Neuronal stem cell (in vitro differentiated cells): ENCODE measurements around the gene STPG1.

Source experiments
- DNase-seq: peaks from one replicate; pipeline ENCODE4 v3.0.0-alpha.2; 2013; ENCODE audit warnings: low spot score
- H2AFZ ChIP-seq: one replicate; pipeline ENCODE4 v1.6.1; 2013; ENCODE audit warnings: mild to moderate bottlenecking, low read length, inconsistent platforms
- H2AK5ac ChIP-seq: 2 replicates; pipeline ENCODE4 v1.6.1; 2013; ENCODE audit warnings: low read depth, mild to moderate bottlenecking, inconsistent platforms, low read length, moderate library complexity, mixed read lengths
- H2BK120ac ChIP-seq: 2 replicates; pipeline ENCODE4 v1.6.1; 2013; ENCODE audit warnings: low read depth, mild to moderate bottlenecking, inconsistent platforms, low read length, moderate library complexity, mixed read lengths
- H2BK12ac ChIP-seq: one replicate; pipeline ENCODE4 v1.6.1; 2013; ENCODE audit warnings: low read length, inconsistent platforms
- H2BK15ac ChIP-seq: 2 replicates; pipeline ENCODE4 v1.6.1; 2013; ENCODE audit warnings: mild to moderate bottlenecking, low read length, inconsistent platforms, mixed read lengths
- H2BK5ac ChIP-seq: one replicate; pipeline ENCODE4 v1.6.1; 2013; ENCODE audit warnings: inconsistent platforms, mild to moderate bottlenecking, low read length, moderate library complexity
- H3K14ac ChIP-seq: one replicate; pipeline ENCODE4 v1.6.1; 2013; ENCODE audit warnings: low read length, inconsistent platforms
- H3K18ac ChIP-seq: 2 replicates; pipeline ENCODE4 v1.6.1; 2013; ENCODE audit warnings: low read length, inconsistent platforms
- H3K23ac ChIP-seq: 2 replicates; pipeline ENCODE4 v1.6.1; 2013; ENCODE audit warnings: low read depth, mild to moderate bottlenecking, mixed read lengths, low read length, inconsistent platforms; ENCODE audit not compliant: poor library complexity
- H3K27ac ChIP-seq: replicated peaks from 3 replicates; pipeline ENCODE4 v1.5.1; 2013; ENCODE audit warnings: low read length, inconsistent platforms
- H3K27me3 ChIP-seq, 3 experiments: 2 replicates each; pipeline ENCODE4 v1.6.1; 2013; ENCODE audit warnings: low read length in 3 of 3, mild to moderate bottlenecking in 2 of 3, inconsistent platforms in 1 of 3, low read depth in 1 of 3, mixed read lengths in 1 of 3, moderate library complexity in 1 of 3; ENCODE audit not compliant: control insufficient read depth in 3 of 3, insufficient read depth in 3 of 3
- H3K36me3 ChIP-seq, 2 donors: replicated peaks in 1 of 2; 2 replicates each; pipeline ENCODE4 v1.6.1; 2013; ENCODE audit warnings: low read length in 2 of 2; ENCODE audit not compliant: control insufficient read depth in 2 of 2, insufficient read depth in 2 of 2
- H3K4ac ChIP-seq: 2 replicates; pipeline ENCODE4 v1.6.1; 2013; ENCODE audit warnings: inconsistent platforms, mild to moderate bottlenecking, low read length, moderate library complexity
- H3K4me1 ChIP-seq, 2 donors: 1 replicate in 1 of 2; 2 replicates in 1 of 2; pipeline ENCODE4 v1.6.1; 2013; ENCODE audit warnings: low read length in 2 of 2, low read depth in 1 of 2; ENCODE audit not compliant: control insufficient read depth in 2 of 2, insufficient read depth in 1 of 2
- H3K4me2 ChIP-seq: one replicate; pipeline ENCODE4 v1.6.1; 2013; ENCODE audit warnings: mild to moderate bottlenecking, low read length, inconsistent platforms; ENCODE audit not compliant: insufficient read depth, poor library complexity, severe bottlenecking
- H3K4me3 ChIP-seq, 2 donors: 2 replicates each; pipeline ENCODE4 v1.5.1; 2013; ENCODE audit warnings: low read length in 2 of 2, mild to moderate bottlenecking in 2 of 2, inconsistent platforms in 1 of 2, moderate library complexity in 1 of 2
- H3K79me1 ChIP-seq: one replicate; pipeline ENCODE4 v1.6.1; 2013; ENCODE audit warnings: low read depth, mild to moderate bottlenecking, inconsistent platforms, low read length, moderate library complexity
- H3K9ac ChIP-seq: one replicate; pipeline ENCODE4 v1.6.1; 2013; ENCODE audit warnings: mild to moderate bottlenecking, low read depth, low read length, inconsistent platforms; ENCODE audit not compliant: poor library complexity
- H3K9me3 ChIP-seq, 2 donors: replicated peaks in 1 of 2; 2 replicates each; pipeline versions ENCODE3 to v1.6.1; 2013; ENCODE audit warnings: low read length in 2 of 2, mild to moderate bottlenecking in 2 of 2, inconsistent platforms in 1 of 2, low read depth in 1 of 2, mixed read lengths in 1 of 2, moderate library complexity in 1 of 2; ENCODE audit not compliant: control insufficient read depth in 2 of 2, insufficient read depth in 1 of 2
- H4K8ac ChIP-seq: one replicate; pipeline ENCODE4 v1.6.1; 2013; ENCODE audit warnings: low read depth, mild to moderate bottlenecking, inconsistent platforms, low read length, moderate library complexity
- H4K91ac ChIP-seq: one replicate; pipeline ENCODE4 v1.6.1; 2013; ENCODE audit warnings: low read length, low read depth, mild to moderate bottlenecking, inconsistent platforms; ENCODE audit not compliant: poor library complexity
- WGBS, 2 donors: extraction: QIAGEN DNeasy Blood & Tissue Kit; methylation state at CpG; one replicate each; pipeline ENCODE4 v1.1.7; 2013; ENCODE audit warnings: missing lambda C conversion rate in 2 of 2, mixed read lengths in 1 of 2; ENCODE audit not compliant: insufficient read length in 2 of 2, insufficient replicate concordance in 1 of 2; ENCODE audit errors: extremely low coverage in 2 of 2; 5-methylcytosine and 5-hydroxymethylcytosine counted together

The STPG1 gene

DNA sequence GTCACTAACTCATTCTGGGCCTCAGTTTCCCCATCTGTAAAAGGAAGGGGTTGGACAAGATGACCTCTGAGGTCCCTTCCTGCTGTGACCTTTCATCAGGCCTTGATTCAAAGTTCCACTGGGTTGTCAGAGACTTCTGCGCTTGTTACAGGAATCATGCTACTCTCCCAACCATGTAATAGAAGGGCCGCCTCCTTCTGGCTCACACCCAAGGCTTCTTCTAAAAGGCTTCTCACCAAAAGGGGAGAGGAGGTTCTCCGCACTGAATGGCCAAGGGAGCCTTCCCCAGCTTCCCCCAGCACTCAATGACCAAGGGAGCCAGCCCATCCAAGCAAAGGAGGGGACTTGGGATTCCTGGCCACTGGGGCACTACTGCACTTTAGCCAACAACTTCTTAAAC, 51.8 kb downstream of the STPG1 start:
- no peak overlapping the region for H3K9ac ChIP-seq
- H3K27ac ChIP-seq = no peak overlapping the region
- no CpG with 5 or more reads among the region's 3 CpGs for WGBS, 2 donors
- H3K4me3 ChIP-seq = no peak overlapping the region
- H2BK15ac ChIP-seq = no peak overlapping the region
- peaks cover 0 to 15% of the 10 kb centered on the region in 2 donors for H3K4me1 ChIP-seq
- H3K18ac ChIP-seq = no peak overlapping the region
- no peak overlapping the region for H4K91ac ChIP-seq
- no peak overlapping the region for H3K4me2 ChIP-seq
- H3K36me3 ChIP-seq = peaks cover 0 to 6% of the 10 kb centered on the region in 2 donors
- H2BK120ac ChIP-seq = no peak overlapping the region
- H2AK5ac ChIP-seq = no peak overlapping the region
- no peak overlapping the region for H4K8ac ChIP-seq
- no peak overlapping the region for H3K14ac ChIP-seq
- H3K79me1 ChIP-seq = no peaks in the 10 kb centered on the region
- H3K4ac ChIP-seq = no peak overlapping the region
- H3K9me3 ChIP-seq = no peaks in the 10 kb centered on the region
- no peak overlapping the region for H2BK5ac ChIP-seq
- H2BK12ac ChIP-seq = no peak overlapping the region
- H3K23ac ChIP-seq = no peak overlapping the region
- peaks cover 0 to 7% (median 0%) of the 10 kb centered on the region in 3 experiments for H3K27me3 ChIP-seq
- H2AFZ ChIP-seq = no peak overlapping the region
- no peak for DNase-seq

DNA sequence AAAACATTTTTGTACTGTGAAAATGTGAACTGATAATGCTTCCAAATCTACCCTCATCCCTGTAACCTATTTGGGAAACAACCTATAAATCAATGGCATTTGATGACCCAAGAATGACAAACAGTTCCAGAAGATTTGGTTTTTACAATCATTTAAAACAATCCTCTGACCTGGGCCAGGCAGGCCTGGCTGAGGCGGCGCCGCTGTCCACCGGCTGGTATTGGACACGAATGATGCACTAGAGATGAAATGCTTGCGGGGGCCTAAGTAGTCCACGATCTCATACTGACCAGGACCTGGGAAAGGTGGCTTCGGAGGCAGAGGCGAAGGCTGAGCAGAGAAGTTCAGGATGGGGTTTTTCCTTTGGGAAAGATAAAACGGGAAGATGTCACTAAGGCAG, 52.9 kb downstream of the STPG1 start:
- Histone ChIP-seq H3K9me3 (no peaks in the 10 kb centered on the region), H2BK12ac (no peak overlapping the region)
- no CpG with 5 or more reads among the region's 10 CpGs for WGBS, 2 donors

GRCh38 chr1:24357038-24357437, 56.5 kb downstream of the STPG1 start:
- no peak overlapping the region for H4K91ac ChIP-seq
- H2AFZ ChIP-seq = no peak overlapping the region
- H2BK5ac ChIP-seq = no peak overlapping the region
- peaks cover 0 to 4% of the 10 kb centered on the region in 2 donors for H3K4me1 ChIP-seq
- no peak overlapping the region for H2BK15ac ChIP-seq
- no peak overlapping the region for H3K4me3 ChIP-seq
- H2AK5ac ChIP-seq = no peak overlapping the region
- H3K4ac ChIP-seq = no peak overlapping the region
- no peak overlapping the region for H3K18ac ChIP-seq
- H3K14ac ChIP-seq = no peak overlapping the region
- H3K9ac ChIP-seq = no peak overlapping the region
- no peak overlapping the region for H3K27ac ChIP-seq
- H3K9me3 ChIP-seq = no peaks in the 10 kb centered on the region
- no peak overlapping the region for H3K23ac ChIP-seq
- DNase-seq = no peak
- H3K4me2 ChIP-seq = no peak overlapping the region
- no CpG with 5 or more reads among the region's 7 CpGs for WGBS, 2 donors
- H2BK120ac ChIP-seq = no peak overlapping the region
- peaks cover 0 to 6% of the 10 kb centered on the region in 2 donors for H3K36me3 ChIP-seq
- no peak overlapping the region for H2BK12ac ChIP-seq
- no peaks in the 10 kb centered on the region for H3K27me3 ChIP-seq
- H4K8ac ChIP-seq = no peak overlapping the region
- H3K79me1 ChIP-seq = no peaks in the 10 kb centered on the region

More for the DNA sequence above, 52.9 kb downstream of the STPG1 start:
- Histone ChIP-seq H2AK5ac (no peak overlapping the region), H3K14ac (no peak overlapping the region), H2AFZ (no peak overlapping the region), H3K4ac (no peak overlapping the region), H3K79me1 (no peaks in the 10 kb centered on the region), H3K9ac (no peak overlapping the region), H4K8ac (no peak overlapping the region), H3K27ac (no peak overlapping the region), H3K4me2 (no peak overlapping the region), H3K27me3 (peaks cover 0 to 7% (median 0%) of the 10 kb centered on the region in 3 experiments), H3K23ac (no peak overlapping the region), H4K91ac (no peak overlapping the region), H3K36me3 (peaks cover 0 to 6% of the 10 kb centered on the region in 2 donors), H2BK120ac (no peak overlapping the region), H3K4me1 (peaks cover 0 to 15% of the 10 kb centered on the region in 2 donors), H3K18ac (no peak overlapping the region), H2BK15ac (no peak overlapping the region), H3K4me3 (no peak overlapping the region), H2BK5ac (no peak overlapping the region)
- no peak for DNase-seq

DNA sequence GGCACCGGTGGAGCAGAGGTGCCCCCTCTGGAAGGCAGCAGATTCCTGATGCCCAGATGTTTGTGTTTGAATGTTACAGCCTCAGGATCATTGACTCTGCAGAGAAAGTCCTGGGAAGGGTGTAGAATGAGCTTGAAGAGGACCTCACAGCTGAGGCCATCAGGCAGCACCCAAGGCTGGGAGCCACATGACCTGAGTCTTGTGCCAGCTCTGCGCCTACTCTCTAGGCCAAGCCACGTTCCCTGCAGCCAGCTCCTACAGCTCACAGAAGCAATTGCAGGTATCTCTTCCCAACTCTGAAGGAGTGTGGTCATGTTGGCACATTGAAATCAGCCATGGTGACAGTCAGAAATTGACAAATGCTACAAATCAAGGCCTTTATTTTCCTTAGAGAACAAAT, 58.1 kb downstream of the STPG1 start:
- no peak overlapping the region for H2BK15ac ChIP-seq
- no peak overlapping the region for H3K9ac ChIP-seq
- H4K8ac ChIP-seq = no peak overlapping the region
- H3K27ac ChIP-seq = no peak overlapping the region
- no peak overlapping the region for H3K4me2 ChIP-seq
- peaks cover 0 to 6% of the 10 kb centered on the region in 2 donors for H3K36me3 ChIP-seq
- no peak for DNase-seq
- H3K14ac ChIP-seq = no peak overlapping the region
- no peak overlapping the region for H2BK5ac ChIP-seq
- no peak overlapping the region for H2AFZ ChIP-seq
- no peak overlapping the region for H3K23ac ChIP-seq
- H2AK5ac ChIP-seq = no peak overlapping the region
- no peak overlapping the region for H3K4ac ChIP-seq
- H3K18ac ChIP-seq = peak overlapping the region; percentile 5
- H3K9me3 ChIP-seq = no peaks in the 10 kb centered on the region
- H2BK120ac ChIP-seq = no peak overlapping the region
- no peak overlapping the region for H2BK12ac ChIP-seq
- peaks cover 0 to 4% of the 10 kb centered on the region in 2 donors for H3K4me1 ChIP-seq
- H4K91ac ChIP-seq = no peak overlapping the region
- no peak overlapping the region for H3K4me3 ChIP-seq
- H3K79me1 ChIP-seq = no peaks in the 10 kb centered on the region
- H3K27me3 ChIP-seq = no peaks in the 10 kb centered on the region
- no CpG with 5 or more reads among the region's 3 CpGs for WGBS, 2 donors
